HG03460 (cell line): Measurements from ENCODE around the gene SHC1.

Experiments used
- ATAC-seq: cut with Tn5 transposase; IDR thresholded peaks from one replicate; pipeline ENCODE4 v1.9.1; 2021; ENCODE audit not compliant: unreplicated experiment

SHC1 gene

DNA sequence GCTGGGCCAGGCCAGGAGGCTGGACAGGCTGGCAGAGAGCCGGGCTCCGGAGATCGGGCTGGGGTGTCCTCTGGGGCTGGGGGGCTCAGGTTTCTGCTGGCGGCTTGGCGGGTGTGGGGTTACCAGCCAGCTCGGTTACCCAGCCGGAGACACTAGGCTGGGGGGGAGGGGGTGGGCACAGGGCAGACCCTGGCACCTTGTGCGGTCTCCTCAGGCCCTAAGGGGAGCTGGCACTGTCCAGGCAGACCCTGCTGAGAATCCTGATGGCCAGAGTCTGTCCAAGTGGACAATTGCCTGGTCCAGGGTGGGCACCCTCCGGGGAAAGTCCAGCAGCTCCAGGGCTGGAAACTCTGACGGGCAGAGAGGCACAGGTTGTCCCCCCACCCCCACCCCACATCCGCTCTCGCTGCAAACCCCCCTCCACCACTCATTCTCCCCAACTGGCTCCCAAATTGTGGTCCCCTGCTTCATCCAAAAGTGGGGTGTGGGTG lies 38.7 kb upstream of the SHC1 start:
- no peak for ATAC-seq

GRCh38 chr1:155008015-155008941 lies 37.7 kb upstream of the SHC1 start:
- ATAC-seq, result no peak

- ATAC-seq, result no peak
These were observed 36.8 kb upstream of the SHC1 start for GRCh38 chr1:155007251-155007828.

DNA sequence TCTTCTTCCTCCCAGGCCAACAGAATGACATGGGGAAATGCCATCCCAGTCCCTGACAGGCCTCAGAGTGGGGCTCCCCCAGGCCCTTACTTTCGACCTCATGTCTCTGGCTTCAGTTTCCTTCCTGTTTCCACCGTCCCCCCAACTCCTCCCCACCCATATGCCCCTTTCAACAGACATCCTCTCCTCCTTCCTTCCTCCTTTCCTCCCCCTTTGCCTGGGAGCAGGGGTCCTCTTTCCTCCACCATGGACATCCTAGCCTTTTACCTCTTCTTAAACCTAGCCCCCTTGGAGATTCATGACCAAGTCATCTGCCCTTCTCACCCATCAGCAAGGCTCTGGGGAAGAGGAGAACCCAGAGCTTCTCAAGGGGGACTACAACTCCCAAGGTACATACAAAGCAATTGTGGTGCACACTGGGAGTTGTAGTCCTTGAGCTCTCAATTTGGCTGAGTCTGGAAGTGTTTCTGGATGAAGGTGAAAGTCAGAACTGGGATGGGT lies 36.1 kb upstream of the SHC1 start:
- no peak for ATAC-seq

GRCh38 chr1:155005076-155006011 lies 34.8 kb upstream of the SHC1 start:
- ATAC-seq, result no peak

GRCh38 chr1:155004352-155005075 lies 34.0 kb upstream of the SHC1 start:
- ATAC-seq, result no peak

- no peak for ATAC-seq
These were observed 33.3 kb upstream of the SHC1 start for GRCh38 chr1:155003766-155004351.

GRCh38 chr1:155003227-155003765 lies 32.7 kb upstream of the SHC1 start:
- no peak for ATAC-seq

GRCh38 chr1:155002464-155003226 lies 32.1 kb upstream of the SHC1 start, which contains the start of gene ZBTB7B:
TSS of gene ZBTB7B (plus strand) at chr1:155002802. CDS start at chr1:155014661, 11,859 bp downstream.
- ATAC-seq, result no peak

DNA sequence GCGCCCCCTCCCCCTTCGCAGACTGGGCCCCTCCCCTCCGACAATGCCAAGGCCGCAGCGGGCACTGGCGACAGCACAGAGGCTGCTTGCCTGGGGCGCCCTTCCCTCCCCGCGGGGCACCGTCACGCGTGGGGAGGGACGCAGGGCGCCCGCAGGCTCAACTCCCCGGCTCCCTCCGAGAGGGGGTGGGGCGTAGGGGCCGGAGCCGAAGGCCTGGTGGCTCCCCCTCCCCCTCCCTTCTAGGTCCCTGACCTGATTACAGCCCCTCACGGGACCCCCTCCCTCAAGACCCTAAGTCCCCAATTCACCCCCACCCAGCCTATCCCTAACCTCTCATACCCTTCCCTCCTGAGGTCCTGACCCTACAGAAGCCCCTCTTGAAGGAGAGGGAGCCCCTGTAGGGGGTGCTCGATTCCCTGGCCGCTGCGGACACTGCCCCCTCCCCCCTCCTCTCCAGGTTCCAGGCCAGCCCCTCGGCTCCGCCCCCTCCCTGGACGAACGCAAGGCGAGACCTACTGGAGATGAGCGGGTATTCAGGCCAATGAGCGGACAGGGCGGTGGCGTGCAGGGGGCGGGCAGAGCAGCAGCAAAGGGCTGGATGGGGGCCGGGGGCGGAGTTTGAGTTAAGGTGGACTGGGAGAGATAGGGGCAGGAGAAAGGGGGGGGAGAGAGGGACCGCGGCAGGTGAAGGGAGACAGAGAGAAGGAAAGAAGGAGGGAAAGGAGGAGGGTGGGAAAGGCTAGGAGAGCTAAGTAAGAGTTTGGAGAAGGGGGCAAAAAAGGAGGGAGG lies 31.3 kb upstream of the SHC1 start:
- ATAC-seq, result peak; percentile 51

DNA sequence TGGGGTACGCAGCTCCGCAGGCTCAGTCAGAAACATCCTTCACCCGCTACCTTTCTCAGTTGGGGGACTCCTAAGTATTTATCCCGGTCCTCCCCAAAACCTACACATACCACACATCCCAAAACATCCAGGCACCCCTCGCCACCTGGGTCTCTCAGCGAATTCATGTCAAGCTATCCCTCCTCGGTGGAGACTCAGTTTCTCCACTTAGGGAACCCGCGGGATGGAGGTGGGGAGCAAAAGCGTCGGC lies 30.8 kb upstream of the SHC1 start:
- ATAC-seq, result no peak

GRCh38 chr1:155000726-155001424 lies 30.3 kb upstream of the SHC1 start:
- peak; percentile 29 for ATAC-seq

GRCh38 chr1:155000411-155000725 lies 29.8 kb upstream of the SHC1 start:
- no peak for ATAC-seq

- no peak for ATAC-seq
These were observed 29.2 kb upstream of the SHC1 start for GRCh38 chr1:154999571-155000410.

GRCh38 chr1:154998818-154999570 lies 28.4 kb upstream of the SHC1 start:
- ATAC-seq, result no peak

DNA sequence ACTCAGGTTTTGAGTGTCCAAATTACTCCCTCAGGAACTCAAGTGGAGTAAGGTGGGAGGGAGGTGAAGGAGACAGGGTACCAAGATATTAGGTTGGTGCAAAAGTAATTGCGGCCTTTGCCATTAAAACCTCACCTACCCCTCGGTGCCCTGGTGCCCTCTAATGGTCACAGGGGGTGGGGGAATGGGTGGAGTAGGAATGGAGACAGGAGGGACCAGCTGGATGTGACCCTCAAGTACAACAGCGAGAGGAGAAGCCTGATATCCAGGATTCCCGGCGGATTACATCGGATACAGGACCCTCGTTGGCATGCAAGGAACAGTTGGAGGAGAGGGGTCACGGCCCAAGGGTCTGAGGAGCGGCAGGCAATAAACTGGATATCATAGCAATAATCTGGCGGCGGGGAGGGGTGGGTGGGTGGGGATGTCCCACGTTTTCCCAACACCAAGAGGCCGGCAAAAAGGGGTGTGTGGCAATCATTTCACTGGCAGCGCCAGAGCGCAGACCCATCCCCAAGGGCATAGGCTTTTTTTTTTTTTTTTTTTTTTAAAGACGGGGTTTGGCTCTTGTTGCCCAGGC lies 27.7 kb upstream of the SHC1 start:
- no peak for ATAC-seq
